Astrocyte of the cerebellum (primary cell): ENCODE results near the gene UBXN7.

Experiments
- DNase-seq: peaks from one replicate; pipeline ENCODE4 v3.0.0-alpha.2; 2011; ENCODE audit warnings: low read depth
- H3K4me3 ChIP-seq: 2 replicates; pipeline ENCODE4 v1.5.1; 2011; ENCODE audit warnings: mild to moderate bottlenecking, low read depth, low read length, moderate library complexity
- in situ Hi-C: cut with HindIII; loops from 2 replicates; pipeline ENCODE4 v1.10.0; 2017; ENCODE audit warnings: low sequenced_read_pairs
- TF ChIP-seq, protein P1 (sequence below): IDR thresholded peaks from 2 replicates; pipeline ENCODE4 v1.5.1; 2012; ENCODE audit warnings: low read length, low read depth, moderate library complexity, mild to moderate bottlenecking; ENCODE audit errors: missing control alignments

UBXN7 gene

DNA sequence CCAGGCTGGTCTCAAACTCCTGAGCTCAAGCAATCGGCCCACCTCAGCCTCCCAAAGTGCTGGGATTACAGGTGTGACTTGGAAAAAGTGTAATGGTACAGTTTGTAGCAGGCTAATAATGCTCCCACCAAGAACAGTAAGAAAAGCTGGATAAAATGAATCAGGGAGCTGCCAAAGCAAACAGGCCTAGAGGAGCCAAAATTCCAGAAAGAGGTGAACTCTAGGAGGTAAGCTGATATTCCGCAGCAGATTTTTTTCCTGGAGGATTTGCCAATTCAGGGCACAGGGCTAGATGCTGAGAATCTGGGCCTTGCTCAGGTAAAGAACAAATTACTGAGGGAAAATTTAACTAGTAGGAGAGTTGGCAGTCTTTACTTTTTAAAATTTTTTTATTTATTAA, 133.7 kb downstream of the UBXN7 start:
- no peak for DNase-seq

More for the DNA sequence above, 133.7 kb downstream of the UBXN7 start:
- in situ Hi-C loops: no loop called here
- H3K4me3 ChIP-seq: no peak overlapping the region
- TF ChIP-seq, protein P1, sequence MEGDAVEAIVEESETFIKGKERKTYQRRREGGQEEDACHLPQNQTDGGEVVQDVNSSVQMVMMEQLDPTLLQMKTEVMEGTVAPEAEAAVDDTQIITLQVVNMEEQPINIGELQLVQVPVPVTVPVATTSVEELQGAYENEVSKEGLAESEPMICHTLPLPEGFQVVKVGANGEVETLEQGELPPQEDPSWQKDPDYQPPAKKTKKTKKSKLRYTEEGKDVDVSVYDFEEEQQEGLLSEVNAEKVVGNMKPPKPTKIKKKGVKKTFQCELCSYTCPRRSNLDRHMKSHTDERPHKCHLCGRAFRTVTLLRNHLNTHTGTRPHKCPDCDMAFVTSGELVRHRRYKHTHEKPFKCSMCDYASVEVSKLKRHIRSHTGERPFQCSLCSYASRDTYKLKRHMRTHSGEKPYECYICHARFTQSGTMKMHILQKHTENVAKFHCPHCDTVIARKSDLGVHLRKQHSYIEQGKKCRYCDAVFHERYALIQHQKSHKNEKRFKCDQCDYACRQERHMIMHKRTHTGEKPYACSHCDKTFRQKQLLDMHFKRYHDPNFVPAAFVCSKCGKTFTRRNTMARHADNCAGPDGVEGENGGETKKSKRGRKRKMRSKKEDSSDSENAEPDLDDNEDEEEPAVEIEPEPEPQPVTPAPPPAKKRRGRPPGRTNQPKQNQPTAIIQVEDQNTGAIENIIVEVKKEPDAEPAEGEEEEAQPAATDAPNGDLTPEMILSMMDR: no peak
